IPS DF 4.7 (cell line): ENCODE data around the gene TAS2R10.

Experiments
- DNase-seq: peaks from one replicate; pipeline ENCODE4 v3.0.0-alpha.2; 2013; ENCODE audit warnings: low spot score; ENCODE audit errors: extremely low read depth

TAS2R10 gene

GRCh38 chr12:10779103-10779502, 47.1 kb downstream of the TAS2R10 start:
- DNase-seq, result no peak
